ENCODE results near the gene TXNRD2.

The TXNRD2 gene

GRCh38 chr22:19941365-19942082 lies at the start of gene TXNRD2, which contains the start of gene COMT:
Gene TXNRD2, minus strand, starts transcription at chr22:19941818. Its CDS starts 15 bp downstream, at chr22:19941803.
Gene COMT, plus strand, starts transcription at chr22:19941772. Its CDS starts 20,755 bp downstream, at chr22:19962527.
- peak; percentile 46 for DNase-seq (ENCODE audit: low read depth)

DNA sequence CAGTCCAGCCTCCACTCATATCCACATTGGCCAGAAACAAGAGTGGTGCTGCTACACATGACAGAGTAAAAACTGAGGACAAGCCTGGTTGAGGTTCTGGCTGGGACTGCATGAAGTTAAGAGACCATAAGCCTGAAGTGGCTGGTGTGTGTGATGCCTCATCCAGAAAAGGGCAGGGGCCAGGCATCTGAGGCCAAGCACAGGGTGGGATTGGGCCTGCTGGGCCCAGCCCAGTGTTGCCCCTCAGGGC lies 49.7 kb upstream of the TXNRD2 start:
- no peak for DNase-seq (ENCODE audit: low read depth)

- no peak for DNase-seq (ENCODE audit: low read depth)
These were observed 49.2 kb upstream of the TXNRD2 start for GRCh38 chr22:19990609-19991394.

GRCh38 chr22:19990188-19990587 lies 48.6 kb upstream of the TXNRD2 start:
- DNase-seq (ENCODE audit: low read depth): no peak

DNA sequence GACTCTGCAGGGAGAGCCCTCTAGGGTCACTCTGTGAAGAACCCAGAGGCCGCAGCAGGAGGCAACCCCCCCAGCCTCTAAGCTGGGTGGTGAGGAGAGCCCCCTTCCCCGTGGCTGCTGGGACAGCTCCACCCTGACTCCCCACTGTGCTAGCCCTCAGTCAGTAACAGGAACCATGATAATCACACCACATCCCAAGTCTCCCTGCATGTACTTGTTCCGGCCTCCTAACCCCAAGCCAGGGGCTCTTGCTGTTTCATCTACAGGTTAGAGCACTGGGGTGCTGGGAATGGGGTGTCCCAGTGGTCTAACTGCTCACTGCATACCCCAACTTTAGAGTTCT lies 48.1 kb upstream of the TXNRD2 start:
- DNase-seq (ENCODE audit: low read depth): no peak

GRCh38 chr22:19988965-19989724 lies 47.5 kb upstream of the TXNRD2 start:
- DNase-seq (ENCODE audit: low read depth): no peak

DNA sequence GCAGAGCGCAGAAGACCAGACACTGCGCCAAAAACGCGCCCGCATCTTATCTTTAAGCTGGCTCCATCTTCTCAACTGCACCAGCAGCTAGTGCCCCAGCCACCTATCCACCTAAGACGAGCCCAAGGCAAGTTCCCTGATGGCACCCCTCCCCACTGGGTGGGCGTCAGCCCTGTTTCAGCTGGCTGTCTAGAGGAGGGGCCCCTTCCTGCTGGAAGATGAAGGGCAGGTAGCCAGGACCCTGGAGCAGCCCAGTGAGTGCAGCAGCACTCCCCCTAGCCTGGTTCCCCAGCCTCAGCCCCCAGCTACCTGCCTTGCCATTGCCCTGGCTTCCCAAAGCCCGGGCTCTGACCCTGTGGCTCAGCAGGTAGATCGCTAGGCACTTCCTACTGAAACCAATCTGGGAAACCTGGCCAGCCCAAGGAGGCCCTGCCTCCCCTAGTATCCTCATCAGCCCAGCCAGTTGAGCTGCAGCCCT lies 46.8 kb upstream of the TXNRD2 start:
- DNase-seq (ENCODE audit: low read depth): no peak

DNA sequence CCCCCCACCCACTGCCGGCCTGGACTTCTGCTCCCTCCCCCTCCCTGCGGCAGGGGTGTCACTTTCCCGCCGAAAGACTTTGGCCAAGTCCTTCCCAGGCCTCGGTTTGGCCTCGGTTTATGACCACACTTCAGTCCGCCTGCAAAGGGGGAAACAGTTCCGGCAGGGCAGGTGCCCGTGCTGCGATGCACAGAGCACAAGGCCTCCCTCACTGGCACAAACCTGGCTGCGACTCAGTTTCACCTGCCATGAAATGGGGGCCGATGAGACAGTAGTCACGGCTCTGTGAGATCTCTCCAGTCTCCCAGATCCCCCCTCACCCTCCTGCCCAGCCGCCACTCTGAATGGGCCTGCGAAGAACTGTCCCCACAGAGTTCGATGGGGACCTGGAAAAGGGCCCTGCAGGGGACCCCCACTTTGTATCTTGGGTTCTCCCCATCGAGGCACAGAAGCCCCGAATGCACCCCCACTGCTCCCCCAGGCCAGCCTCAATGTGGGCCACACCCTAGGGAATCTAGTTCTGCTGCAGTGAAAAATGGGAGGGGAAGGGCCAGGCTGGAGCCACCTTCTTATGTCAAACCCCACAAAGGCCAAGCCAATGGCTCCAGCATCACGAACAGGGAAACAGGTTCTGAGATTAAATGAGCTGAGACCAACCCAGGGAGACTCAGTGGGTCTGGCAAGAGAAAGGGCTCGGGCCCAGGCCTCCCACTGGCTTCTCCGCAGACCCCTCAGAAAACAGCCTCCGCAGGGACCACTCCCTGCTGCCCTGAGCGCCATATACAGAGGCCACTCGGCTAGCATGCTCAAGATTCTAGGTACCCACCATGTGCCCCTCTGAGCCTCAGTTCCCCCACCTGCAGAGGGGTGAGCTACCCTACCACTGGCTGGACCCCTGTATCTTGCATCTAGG lies 46.0 kb upstream of the TXNRD2 start:
- no peak for DNase-seq (ENCODE audit: low read depth)

GRCh38 chr22:19986410-19987341 lies 45.1 kb upstream of the TXNRD2 start:
- peak; percentile 35 for DNase-seq (ENCODE audit: low read depth)

DNA sequence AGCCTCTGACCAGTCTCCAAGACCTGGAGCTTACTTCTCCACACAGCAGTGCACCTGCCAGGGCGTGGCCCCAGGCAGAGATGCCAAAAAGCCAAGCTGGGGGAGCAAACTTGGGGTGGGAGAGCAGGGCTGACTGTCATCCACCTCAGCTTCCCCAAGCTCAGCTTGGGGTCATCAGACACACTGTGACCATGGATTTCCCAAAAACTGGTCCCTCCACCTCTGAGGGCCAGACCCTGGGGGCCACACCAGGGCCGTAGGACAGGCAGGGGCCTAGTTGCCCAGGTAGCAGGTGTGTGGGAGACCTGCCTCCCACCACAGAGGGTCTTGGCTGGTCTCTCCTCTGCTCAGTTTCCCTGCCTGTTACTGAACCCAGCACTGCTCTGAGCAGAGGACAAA lies 44.4 kb upstream of the TXNRD2 start:
- DNase-seq (ENCODE audit: low read depth): no peak

GRCh38 chr22:19984851-19985811 lies 43.5 kb upstream of the TXNRD2 start:
- DNase-seq (ENCODE audit: low read depth): no peak

- no peak for DNase-seq (ENCODE audit: low read depth)
These were observed 42.7 kb upstream of the TXNRD2 start for GRCh38 chr22:19984201-19984753.

DNA sequence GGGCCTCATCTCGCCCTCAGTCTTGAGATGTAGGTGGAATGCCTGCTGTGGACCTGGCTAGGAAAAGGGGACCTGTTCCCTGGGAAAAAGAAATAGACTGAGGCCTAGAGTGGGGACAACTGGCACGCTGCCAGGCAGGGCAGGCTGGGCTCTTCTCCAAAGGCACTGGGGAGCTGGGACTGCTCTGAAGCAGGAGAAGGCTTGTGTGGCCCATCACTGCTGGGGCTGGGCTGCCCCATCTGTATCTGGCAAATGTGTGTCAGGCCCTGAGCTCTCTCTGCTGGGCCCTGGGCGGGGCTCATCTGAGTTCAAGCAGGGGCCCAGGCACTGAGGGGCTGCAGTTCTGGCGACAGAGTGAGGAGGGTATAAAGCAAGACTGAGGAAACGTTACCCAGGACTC lies 42.1 kb upstream of the TXNRD2 start:
- no peak for DNase-seq (ENCODE audit: low read depth)

DNA sequence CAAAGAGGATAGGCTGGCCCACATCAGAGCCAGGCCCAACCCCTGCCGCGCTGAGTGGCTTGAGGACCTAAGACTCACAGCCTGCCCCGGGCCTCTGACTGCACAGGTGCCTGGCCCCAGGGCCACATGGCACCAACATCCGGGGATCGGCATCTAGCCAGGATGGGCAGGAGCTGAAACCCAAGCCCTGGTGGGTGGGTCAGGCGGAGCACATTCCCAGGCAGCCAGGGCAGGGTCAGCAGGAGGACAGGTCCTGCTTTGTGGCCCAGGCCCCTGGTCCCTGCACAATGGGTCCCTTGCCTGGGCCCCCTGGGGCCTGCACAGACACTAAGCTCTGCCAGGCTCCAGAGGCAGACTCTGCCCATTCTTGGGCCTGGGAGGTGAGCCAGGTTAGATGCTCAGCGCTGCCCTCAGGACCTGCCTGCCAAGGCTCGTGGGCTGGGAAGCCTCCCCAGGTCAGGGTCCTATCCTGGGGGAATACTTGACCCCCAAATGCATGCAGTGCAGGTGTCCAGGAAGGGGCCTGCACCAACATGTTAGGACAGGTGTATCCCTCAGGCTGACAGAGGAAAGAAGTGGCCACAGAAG lies 41.5 kb upstream of the TXNRD2 start:
- DNase-seq (ENCODE audit: low read depth): no peak

DNA sequence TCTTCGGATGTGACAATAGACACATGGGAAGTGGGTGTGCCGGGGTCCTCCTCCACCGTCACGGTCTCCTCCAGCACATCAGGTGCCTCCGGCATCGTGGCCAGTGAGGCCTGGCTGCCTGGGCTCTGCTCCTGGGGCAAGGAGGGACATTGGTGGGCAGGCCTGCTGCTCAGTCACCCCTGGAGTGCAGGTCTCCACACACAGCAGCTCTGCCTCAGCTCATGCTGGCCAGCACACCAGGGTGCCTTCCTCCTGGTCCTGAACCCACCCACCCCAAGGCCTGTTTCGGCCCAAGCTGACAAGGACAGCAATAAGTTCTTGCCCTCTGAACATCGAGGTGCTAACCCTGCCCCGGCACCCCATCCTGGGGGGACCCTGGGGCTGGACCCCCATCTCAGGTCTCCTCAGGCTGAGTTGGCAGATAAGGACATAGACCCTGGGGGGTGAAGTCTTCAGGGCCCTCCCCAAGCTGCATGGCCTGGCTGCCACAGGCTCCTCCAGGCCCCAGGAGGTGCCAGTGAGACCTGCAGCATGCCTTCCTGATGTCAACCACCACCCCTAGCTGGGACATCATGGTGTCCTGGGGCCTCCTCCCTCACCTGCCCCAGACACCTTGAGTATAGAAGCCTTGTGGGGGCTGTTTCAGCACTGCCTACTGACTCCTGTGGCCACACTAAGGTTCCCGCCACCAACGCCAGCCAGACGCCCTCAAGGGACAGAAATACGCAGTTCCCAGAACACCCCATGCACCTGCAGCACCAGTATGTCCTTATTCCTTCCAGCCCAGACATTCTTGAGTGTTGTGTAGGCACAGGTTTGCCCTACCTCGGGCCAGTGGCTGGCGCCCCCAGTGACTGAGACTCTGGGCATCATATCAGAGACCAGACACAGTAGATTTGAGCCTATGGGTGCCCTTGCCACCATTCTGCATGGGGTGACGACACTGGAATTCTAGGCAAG lies 40.6 kb upstream of the TXNRD2 start:
- DNase-seq (ENCODE audit: low read depth): no peak

- DNase-seq (ENCODE audit: low read depth): no peak
These were observed 39.7 kb upstream of the TXNRD2 start for GRCh38 chr22:19981171-19981960.

DNA sequence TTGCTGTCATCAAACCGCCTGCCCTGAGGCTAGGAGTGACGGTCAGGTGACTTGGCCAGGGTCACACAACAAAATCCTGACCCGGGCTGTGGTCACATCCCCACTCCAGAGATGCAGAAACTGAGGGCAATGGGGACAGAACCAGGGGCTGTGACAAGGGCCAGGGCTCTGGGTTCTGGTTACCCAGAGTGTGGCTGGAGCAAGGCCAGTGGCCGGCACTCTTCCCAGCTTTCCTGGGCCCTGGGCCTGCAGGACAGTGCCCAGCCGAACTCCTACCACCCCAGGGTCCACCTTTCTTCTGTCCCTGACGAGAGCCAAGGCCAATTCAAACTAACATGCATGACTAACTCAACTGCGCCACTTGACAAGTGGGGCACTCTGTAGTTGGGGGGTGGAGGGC lies 39.1 kb upstream of the TXNRD2 start:
- no peak for DNase-seq (ENCODE audit: low read depth)
